GM19025 (cell line): ENCODE results near the gene TPPP.
"Not testable (repeated sequence)": the region's sequence is repeated elsewhere in the genome, so short reads cannot be mapped to it uniquely, and the experiment has no call there.

ENCODE experiments used
- ATAC-seq: cut with Tn5 transposase; IDR thresholded peaks from one replicate; pipeline ENCODE4 v1.9.1; 2021; ENCODE audit warnings: mild to moderate bottlenecking, low read depth, moderate library complexity; ENCODE audit not compliant: unreplicated experiment

The TPPP gene

DNA sequence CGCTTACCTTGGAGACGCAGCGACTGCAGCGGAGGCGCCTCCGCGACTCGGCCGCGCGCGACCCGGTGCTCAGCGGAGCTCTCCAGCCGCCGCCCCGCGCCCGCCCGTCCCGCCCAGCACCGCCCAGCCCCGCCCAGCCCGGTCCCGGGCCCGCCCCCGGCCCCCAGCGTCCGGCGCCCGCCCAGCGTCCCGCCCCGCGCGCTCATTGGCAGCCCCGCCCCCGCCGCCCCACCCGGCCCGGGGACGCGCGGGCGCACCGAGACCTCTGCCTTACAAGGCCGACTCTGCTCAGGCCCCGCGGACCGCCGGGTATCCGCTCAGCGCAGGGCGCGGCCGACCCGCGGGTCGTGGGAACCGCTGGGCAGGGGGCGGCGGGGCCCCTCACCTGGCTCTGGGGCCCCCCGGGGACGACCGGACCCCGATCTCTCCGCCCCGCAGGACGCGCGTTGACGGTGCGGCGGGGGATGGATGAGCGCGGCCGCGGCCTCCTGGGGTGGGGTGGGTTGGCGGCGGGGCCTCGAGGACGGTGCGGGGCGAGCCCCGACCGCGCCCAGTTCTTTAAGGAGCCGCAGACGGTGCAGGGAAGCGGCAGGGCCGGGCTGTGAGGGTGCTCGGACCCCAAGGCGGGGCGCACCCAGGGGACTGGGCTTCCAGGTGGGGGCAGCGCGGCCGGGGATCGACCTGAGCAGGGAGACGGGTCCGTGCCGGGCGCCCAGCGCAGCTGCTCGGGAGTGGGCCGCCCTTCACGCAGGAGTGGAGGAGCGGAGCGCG lies at the start of gene TPPP:
TPPP (minus strand) TSS at position 82 of the 771 bp plus-strand sequence. CDS start 15,292 bp downstream, outside the sequence.
- ATAC-seq: peak; percentile 78

DNA sequence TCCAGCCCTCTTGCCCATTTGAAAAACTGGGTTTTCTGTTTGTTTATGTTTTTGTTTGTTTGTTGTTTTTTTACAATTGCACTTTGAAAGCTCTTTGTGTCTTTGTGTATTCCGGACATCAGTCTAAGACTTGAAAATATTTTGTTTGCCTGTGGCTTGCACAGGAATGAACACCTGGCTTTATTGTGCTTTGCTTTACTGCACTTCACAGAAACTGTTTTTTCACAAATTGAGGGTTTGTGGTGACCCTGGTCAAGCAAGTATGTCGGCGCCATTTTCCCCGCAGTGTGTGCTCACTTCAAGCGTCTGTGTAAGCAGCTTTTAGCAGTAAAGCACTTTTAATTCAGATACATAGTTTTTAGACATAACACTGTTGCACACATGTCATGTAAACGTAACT lies 49.1 kb upstream of the TPPP start:
- not testable (repeated sequence) for ATAC-seq

DNA sequence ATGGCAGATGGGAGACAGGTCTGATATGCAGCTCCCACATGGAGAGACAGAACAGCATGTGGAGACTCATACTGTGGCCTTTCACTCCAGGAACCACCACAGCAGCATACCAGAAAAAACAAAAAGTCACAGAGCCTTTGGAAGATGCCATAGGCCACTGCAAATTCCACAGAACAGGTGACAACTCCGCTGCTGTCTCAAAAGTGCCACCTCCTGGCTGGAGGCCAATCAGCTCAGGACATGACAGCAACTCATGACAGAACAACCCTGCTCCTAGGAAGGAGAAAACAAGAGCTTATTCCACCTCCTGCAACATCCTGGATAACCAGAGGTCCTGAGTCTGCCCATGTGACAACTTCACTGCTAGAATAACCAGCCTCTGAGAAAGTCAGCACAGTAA lies 41.0 kb upstream of the TPPP start:
- ATAC-seq: not testable (repeated sequence)

DNA sequence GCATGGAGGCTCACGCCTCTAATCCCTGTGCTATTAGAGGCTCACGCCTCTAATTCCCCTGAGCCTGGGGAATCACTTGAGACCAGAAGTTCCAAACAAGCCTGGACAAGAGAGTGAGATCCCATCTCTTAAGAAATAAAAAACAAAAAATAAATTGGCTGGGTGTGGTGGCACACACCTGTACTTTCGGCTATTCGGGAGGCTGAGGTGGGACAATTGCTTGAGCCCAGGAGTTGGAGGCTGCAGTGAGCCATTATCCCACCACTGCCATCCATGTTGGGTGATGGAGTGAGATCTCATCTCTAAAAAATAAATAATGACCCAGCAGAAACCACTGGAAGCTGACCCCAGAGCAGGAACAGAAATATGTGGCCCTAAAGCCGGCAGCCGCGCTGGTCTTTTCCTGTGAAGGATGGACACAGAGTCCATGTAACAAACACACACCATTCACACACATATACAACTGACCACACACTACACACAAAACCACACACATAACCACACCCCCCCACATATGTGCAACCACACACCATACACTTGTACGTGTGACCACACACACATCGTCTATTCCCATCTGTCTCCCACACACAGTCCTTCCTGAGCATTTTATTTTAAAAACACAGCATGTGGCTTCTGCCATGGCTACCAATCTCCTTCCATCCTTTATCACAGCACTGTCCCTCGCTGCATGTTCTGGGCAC lies 39.8 kb upstream of the TPPP start:
- ATAC-seq: not testable (repeated sequence)

DNA sequence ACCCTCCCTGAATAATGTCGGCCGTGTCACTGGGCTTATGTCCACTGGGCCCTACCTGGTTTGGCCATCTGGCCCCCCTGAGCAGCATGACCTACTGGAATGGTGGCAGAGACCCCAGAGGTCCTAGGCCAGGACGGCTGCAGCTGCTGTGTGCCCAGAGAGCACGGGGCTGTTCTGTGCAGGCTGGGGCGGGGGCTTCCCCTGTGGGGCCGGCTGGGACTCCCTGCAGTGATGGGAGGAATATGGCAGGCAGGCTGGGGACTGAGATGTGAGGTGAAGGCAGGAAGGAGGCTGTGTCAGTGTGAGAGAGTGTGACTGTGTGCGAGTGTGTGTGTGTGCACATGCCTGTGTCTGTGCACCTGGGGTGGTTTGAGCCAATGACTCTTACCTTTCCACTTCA lies 36.1 kb upstream of the TPPP start:
- not testable (repeated sequence) for ATAC-seq

DNA sequence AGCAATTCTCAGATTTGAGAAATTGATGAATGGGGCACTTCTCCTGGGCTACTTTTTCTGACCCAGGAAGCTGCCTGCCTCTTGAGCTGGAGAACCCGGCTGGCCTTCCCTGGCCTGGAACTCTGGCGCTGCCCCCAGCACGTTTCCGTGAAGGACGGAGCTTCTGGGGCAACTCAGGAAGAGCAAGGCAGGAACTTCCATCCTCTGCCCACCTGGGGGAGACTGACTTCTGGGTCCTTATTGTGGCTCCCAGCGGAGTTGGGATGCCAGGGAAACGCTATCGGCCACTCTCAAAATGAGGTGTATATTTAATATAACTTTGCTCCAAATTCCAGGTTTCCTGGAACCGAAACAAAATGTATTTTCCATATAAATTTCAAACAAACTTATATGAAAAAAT lies 33.9 kb upstream of the TPPP start:
- not testable (repeated sequence) for ATAC-seq

DNA sequence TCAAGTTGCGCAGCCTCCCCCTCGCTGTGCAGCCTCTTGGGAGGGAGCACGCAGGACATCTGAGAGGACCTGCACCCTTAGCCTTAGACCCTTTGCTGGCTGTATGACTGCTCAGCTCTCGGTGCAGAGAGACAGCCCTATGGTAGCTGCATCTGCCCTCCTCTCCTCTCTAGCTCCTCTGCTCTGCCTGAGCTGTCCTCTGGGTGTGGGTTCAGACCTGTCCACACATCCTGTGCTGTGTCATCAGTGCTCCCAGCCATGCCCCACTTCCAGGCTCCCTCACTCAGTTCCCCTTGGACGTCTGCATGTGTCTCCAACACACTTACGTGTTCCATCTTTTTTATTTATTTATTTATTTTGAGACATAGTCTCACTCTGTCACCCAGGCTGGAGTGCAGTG lies 30.7 kb upstream of the TPPP start:
- ATAC-seq: not testable (repeated sequence)

DNA sequence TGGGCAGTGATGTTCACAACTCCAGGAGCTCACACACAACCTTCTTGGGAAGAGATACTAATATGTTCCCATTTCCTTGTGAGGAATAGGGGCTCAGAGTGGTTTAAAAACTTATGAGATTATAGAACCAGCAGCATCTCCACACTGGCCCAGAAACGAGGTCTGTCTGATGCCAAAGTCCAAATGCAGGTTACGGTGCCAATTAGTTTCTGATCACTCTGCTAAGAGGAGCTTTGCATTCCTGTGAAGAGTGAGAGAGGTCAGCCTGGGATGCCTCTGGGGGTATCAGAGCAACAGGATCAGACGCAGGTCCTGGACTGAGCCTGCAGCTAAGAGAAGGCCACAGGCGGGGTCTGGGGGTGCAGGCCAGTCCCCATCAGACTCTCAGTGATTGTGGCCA lies 30.2 kb upstream of the TPPP start:
- not testable (repeated sequence) for ATAC-seq

DNA sequence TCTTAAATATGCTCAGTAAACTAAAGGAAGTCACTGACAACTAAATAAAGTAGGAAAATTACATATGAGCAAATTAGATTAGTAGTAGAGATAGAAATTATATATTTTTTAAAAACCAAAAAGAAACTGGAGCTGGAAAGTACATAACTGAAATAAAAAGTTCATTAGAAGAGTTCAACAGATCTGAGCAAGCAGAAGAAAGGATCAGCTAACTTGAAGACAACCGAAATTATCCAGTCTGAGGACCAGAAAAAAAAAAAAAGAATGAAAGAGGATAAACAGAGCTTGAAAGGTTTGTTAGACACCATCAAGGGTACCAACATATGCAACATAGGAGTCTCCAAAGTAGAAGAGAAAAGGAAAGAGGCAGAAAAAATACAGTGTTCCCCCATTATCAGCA lies 26.2 kb upstream of the TPPP start:
- ATAC-seq: not testable (repeated sequence)

DNA sequence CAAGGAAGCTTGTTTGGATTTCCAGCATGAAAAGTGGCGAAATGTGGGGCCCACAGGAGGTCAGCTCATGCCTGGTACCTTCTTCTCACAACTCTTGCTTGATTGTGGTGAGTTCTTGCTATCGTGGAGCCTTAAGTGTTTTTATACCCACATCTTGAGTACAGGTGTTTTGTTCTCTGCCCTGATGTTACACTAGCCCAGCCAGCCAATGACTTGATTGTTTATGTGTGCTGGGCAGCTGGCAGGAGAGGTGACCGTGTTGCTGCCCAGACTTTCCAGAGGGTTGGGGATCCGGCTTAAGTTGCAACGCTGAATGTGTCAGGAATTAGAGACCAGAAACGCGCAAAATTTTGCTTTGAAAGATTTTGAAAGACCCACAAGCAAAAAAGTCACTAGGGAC lies 24.0 kb upstream of the TPPP start:
- no peak for ATAC-seq

DNA sequence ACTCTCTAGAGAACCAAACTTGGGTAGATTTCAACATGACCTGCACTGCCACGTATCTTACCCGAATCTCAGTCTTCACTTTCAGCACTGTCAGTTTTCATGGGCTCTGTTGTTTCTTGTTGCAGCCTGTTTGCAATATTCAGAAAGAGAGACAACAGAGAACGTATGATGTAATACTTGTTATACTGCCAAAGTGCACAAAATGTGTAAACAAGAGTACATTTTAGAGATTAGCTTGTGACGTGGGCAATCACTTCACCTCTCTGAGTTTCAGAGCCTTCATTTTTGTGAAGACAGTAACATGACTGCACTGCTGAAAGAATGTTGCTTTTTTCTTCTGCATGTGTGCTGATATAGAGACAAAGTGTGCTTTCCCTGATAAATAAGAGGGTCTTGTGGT lies 23.6 kb upstream of the TPPP start:
- not testable (repeated sequence) for ATAC-seq

DNA sequence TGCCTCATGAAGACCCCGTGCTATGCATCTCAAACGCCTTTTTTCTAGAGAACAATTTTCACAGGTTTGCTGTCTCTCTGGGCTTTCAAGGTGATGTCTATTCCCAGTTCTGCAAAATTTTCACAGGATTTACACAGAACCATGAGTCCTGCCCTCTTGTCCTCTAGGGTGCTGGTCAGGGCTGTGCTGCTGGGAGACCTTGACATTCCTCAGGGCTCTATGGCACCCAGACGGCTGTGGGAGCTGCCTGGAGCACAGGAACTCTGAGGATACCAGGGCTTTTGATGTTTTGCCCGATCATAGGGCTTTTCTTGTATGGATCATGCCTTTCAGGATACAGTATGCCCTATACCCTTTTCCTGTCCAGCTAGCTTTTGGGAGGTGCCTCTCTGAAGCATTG lies 22.5 kb upstream of the TPPP start:
- ATAC-seq: not testable (repeated sequence)

DNA sequence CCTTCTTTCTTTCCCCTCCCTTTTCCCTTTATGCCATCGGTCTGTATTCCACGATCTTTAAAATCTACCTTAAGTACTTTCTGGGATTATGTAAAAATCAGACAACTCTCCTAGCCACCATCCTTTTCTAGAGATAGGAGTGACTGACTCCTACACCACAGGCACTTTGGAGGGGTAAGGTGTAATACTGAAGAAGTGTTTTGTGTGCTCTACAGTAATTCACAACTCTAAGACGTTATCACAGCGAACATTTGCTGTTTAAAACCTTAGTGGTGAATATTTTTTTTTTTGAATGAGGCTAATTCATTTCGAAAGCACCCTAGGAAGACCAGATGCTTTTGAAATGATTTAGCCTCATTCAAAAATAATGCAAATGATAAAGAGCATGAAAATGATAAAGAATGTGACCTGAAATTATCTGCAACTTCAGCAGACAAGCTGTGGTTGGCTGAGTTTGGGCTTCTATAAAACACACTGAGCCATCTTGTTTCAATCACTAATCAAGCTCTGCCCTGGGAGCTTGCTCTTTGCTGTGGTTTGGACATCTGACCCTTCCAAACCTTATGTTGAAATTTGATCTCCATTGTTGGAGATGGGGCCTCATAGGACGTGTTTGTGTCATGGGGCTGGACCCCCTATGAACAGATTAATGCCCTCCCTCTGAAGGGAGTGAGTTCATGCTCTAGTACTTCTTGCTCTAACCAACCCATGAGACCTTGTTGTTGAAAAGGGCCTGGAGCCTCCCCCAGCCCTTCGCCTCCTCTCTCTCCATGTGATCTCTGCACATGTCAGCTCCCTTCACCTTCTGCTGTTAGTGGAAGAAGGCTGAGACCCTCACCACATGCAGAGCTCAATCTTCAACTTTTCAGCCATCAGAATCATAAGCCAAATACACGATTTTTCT lies 21.3 kb upstream of the TPPP start:
- not testable (repeated sequence) for ATAC-seq

DNA sequence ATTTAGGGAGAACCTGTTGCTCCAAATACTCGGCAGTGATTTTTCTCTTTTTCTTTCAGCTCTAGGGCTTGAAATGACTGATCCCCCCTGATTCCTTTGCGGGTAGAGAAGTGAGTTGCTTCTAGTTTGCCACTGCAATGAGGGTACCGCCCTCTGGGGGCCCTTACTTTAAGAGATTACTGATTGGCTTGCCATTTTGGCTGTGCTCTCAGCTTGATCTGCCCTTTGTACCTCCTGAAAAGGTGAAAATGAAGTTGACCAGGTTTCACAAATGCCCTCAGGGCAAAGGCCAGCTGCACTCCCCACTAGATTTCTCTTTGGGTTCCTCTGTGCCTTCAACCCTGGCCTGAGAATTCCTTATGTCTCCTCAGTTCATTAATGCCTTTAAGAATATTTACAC lies 20.5 kb upstream of the TPPP start:
- ATAC-seq: not testable (repeated sequence)

DNA sequence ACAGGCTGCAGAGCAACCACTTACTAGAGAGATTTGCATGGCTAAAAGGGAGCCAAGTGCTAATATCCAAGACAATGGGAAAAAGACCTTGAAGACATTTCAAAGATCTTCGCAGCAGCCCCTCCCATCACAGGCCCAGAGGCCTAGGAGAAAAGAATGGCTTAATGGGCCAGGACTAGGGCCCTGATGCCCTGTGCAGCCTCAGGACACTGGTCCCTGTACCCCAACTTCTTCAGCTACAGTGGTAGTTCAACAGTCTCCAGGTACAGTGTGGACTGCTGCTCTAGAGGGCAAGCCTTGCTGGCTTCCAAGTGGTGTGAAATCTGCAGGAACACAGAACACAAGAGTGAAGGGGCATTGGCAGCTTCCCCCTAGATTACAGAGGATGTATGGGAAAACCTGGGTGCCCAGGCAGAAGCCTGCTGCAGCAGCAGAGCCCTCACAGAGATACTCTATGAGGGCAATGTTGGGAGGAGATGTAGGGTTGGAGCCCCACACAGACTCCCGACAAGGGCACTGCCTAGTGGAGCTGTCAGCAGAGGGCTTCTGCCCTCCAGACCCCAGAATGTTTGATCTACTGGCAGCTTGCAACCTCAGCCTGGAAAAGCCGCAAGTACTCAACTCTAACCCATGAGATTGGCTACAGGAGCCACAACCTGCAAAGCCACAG lies 15.8 kb upstream of the TPPP start:
- ATAC-seq: not testable (repeated sequence)

DNA sequence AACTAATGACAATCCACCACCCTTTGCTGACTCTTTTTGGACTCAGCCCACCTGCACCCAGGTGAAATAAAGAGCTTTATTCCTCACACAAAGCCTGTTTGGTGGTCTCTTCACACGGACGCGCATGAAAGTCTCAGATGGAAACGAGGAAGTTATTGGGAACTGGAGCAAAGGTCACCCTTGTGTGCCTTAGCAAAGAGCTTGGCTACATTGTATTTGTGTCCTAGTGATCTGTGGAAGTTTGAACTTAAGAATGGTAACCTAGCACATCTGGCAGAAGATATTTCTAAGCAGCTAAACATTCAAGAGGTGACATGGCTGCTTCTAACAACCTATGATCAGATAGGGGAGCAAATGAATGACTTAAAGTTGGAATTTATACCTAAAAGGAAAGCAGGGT lies 15.2 kb upstream of the TPPP start:
- not testable (repeated sequence) for ATAC-seq

DNA sequence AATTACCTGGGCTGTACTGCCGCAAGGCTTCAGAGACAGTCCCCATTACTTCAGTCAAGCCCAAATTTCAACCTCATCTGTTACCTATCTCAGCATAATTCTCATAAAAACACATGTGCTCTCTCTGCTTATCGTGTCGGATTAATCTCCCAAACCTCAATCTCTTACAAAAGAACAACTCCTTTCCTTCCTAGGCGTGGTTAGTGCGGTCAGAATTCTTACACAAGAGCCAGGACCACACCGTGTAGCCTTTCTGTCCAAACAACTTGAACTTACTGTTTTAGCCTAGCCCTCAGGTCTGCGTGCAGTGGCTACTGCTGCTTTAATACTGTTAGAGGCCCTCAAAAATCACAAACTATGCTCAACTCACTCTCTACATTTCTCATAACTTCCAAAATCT lies 13.0 kb upstream of the TPPP start:
- not testable (repeated sequence) for ATAC-seq

DNA sequence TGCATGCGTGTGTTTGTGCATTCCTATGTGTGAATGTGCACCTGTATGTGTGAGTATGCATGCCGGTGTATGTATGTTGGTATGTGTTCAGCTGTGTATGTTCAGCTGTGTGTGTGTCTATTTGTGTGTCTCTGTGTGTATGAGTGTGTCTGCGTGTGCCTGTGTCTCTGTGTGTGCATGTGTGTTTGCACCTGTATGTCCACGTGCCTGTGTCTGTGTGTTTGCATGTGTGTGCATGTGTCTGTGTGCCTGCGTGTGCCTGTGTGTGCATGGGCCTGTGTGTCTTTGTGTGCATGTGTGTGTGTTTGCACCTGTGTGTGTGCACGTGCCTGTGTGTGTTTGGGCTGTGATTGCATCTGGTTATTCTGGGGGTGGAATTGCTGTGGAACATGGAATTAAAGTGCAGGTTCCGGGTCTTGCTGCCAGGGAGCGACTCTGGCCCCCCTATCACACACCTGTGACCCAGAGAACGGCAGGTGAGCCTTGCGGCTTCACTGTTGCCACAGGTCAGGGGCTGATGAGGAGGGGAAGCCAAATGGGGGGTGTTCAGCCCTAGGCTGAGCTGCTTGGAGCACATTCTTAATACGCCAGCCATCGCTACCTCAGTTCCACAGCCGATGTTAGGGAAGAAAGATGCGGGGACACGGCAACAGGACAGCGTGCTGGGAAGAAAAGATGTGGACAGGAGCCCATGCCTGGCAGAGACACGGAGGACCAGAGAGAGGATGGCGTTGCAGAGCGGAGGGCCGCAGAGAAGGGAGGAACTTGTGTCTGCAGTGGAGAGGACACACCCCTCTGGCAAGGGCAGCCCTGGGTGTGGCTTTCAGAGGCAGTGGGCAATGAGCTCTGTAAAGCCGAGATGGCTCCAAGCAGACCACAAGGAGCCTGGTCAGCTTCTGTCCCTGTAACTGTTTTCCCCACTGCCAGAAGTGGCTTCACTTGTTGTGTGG lies 3.9 kb upstream of the TPPP start:
- ATAC-seq: not testable (repeated sequence)

DNA sequence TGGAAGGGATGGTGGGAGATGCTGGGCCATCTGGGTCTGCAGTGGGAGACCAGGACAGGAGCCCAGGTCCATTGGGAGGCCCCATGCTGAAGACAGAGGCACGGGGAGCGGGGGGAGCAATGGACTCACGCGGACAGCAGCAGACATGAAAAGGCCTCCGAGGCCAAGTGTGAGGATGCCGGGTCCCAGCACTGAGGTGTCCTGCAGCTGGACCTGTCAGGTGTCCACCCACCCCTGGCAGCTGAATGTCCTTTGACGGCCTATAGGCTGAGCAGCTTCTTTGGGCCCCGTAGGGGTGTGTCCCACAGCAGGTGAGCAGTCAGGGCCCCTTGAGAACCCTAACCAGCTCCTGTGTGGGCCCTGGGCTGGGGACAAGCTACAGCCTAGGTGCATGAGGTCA lies 3.0 kb upstream of the TPPP start:
- ATAC-seq: not testable (repeated sequence)
